PFSK-1 (cell line): ENCODE results near the gene PIP4K2A.

Experiments
- POLR2AphosphoS5 ChIP-seq: IDR thresholded peaks from 2 replicates; pipeline ENCODE4 v1.6.1; 2012; ENCODE audit warnings: low read depth, mild to moderate bottlenecking, control low read depth, low read length, moderate library complexity
- SIN3A ChIP-seq: IDR thresholded peaks from 2 replicates; pipeline ENCODE4 v1.6.1; 2012; ENCODE audit warnings: mild to moderate bottlenecking, low read length, moderate library complexity, borderline replicate concordance; ENCODE audit not compliant: insufficient read depth

DNA sequence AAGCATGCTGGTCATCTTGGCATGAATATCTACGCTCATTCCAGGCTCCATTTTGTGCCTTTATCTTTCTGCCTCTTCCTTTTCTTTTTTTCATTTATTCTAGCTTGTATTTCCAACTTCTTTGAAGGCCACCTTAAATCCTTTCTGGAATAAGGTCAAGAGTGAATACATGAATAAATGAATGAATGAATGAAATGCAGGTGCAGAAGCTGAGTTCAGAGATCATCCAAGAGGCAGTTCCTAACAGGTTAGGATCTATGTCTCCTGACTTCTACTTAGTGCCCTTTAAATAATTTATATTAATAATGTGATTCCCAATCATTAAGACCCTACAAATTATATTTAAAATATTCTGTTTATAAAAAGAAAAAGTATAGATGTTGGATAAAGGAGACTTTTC is 125.9 kb downstream of the PIP4K2A start:
- no peak for TF ChIP-seq POLR2AphosphoS5
- no peak for TF ChIP-seq SIN3A
